HG02588 (cell line): ENCODE measurements around the gene COPE.
"Not testable (repeated sequence)": the region's sequence is repeated elsewhere in the genome, so short reads cannot be mapped to it uniquely, and the experiment has no call there.

Experiments
- ATAC-seq: cut with Tn5 transposase; IDR thresholded peaks from one replicate; pipeline ENCODE4 v1.9.1; 2021; ENCODE audit warnings: mild to moderate bottlenecking, moderate library complexity; ENCODE audit not compliant: unreplicated experiment

Gene COPE

DNA sequence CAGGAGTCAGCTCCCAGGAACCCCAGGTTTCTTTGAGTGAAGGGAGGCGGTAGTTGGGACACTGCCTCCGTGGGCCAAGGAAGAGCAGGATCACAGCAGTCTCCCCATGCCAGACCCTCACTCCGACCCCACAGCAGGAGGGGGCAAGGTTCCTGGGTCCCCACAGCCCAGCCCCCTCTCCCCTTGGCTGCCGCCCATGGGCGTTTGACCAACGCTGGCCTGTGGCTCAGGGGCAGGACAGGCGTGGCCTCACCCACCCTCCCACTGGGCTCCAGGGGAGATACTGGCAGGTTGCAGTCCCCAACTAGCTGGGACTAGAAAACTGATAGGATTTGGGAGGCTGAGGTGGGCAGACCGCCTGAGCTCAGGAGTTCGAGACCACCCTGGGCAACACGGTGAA lies 9.2 kb downstream of the COPE start:
- no peak for ATAC-seq

DNA sequence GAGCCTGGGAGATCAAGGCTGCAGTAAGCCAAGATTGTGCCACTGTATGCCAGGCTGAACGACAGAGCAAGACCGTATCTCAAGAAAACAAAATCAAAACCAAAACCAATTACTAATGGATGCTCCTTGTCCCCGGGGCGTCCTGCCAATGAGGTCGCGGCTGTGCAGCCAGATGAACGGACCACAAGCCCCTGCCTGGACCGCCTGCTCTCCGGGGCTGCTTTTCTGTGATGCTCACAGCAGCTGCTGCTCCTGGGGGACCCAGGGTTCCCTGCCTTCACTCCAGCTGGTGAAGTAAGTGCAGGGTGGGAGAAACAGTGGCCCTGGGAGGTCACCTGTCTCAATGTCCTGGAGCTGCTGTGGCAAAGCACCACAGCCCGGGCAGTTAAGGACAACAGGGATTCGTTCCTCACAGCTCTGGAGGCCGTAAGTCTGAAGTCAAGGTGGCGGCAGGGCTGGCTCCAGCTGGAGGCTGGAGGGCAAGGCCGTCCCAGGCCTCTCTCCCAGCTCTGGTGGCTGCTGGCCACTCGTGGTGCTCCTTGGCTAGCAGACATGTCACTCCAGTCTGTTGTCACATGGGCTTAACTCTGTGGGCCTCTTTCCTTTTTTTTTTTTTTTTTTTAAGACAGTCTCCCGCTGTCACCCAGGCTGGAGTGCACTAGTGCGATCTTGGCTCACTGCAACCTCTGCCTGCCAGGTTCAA lies 10.1 kb downstream of the COPE start:
- no peak for ATAC-seq

DNA sequence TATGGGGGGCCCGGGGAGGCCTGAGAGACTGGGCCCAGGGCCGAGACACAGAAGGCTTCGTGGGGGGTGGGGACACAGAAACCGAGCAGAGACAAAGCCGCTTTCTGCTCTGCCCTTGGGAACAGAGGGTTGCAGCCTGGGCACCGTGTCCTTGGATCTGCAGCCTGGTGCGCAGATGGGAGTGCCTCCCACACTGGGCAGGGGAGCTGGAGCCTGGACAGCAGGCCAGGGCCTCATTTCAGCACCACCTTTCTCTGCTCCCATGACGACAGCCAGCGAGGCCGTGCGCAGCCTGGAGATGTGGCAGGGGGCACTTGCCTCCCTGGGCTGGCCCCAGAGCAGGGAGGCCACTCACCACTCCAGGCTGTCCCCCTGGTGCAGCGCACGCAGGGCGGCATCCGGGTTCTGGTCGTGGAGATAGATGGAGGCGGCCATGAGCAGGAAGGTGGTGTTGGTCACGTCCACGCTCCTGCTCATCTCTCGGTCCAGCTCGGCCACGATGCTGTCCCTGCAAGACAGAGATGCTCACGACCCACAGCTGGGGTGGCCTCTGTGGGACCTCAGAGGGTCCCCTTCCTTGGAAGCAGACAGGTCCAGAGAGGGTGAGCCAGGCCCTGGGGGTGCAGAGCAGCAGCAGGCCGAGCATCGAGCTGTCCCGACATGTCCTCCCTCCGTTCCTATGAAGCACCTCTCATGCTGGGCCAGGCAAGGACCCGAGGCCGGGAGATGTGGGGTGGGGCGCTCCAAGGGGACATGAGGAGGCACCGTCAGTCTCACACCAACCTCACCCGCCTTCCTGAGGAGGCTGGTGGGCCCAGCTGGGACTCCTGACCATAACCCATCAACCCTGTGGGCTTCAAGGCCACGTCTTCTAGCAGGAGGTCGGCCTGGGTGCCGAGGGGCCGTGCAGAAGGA lies 12.3 kb downstream of the COPE start:
- ATAC-seq, result no peak

DNA sequence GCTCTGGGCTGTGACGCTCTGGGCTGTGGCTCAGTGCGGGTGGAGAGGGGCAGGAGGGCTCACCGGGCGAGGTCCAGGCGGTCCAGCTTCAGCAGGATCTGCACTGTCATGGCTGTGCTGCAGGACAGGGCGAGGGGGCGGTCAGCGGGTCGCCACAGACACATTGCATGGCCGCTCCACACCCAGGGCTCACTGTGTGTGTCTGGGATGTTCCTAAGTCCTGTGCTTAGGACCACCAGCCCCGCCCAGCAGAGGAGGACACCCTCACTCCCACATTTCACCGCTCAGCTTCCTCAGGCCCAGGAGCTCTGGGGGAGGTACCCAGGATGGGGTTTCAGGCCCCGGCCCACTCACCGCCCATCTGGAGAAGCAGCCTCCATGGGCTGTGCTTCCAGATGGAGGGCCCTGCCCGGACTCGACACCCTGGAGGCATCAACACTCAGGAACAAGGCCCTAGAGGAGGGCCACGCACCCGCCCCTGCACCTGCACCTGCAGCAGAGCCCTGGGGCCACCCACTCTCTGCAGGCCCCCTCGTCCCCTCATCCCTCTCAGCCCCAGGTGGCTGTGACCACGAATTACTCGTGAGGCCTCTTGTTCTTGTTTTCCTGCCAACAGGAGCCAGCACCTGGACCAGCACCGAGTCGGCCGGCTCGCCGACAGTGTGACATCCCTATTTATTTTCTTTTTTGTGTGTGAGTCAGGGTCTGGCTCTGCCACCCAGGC lies 13.5 kb downstream of the COPE start:
- ATAC-seq, result no peak

DNA sequence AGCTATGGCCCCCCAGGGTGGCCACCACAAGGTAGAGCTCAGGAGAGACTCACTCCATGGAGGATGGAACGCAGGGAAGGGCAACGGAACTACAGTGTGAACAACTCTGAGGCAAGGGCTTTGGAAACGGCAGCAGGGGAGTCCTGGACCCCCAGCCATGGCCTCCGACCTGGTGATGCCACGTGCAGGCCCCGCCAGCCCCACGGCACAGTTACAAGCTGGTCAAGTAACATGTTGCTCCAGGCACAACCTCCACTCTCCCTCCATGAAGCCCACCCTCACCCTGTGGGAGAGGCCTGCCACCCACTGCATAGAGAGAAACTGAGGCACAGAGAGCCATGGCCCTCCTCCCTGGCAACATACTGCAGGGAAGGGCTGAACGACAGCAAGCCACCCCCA lies 14.1 kb downstream of the COPE start:
- no peak for ATAC-seq

DNA sequence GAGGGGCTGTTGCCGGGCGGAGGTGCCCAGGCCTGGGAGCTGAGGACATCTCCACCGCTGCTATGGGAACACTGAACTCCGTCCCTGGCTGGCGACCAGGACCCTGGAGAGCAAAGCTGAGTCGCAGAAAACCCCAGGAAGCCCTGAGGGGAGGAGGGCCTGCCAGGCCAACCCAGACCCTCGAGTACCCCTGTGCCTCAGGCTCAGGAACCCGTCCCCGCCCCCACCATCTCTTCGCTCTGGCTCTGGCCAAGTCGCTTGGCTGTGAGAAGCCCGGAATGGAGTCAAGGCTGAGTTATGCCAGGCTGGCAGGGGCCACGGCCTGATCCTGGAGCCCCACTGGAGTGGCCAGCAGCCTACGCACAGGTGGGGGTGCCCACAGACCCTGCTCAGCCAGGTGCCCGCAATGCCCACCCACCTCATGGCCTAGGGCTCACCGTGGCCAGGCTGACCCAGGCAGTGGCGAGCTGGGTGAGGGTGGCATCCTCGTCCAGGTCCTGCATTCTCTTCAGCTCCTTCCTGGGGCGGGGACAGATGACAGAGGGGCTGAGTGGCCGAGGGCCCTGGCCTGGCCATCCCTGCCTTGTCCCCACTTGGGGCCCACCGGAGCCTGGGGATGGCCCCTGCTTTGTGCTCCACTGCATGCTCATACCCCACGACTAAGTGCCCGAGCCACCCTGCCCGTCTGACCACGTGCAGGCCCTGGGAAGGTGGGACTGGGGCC lies 14.7 kb downstream of the COPE start:
- ATAC-seq, result no peak

DNA sequence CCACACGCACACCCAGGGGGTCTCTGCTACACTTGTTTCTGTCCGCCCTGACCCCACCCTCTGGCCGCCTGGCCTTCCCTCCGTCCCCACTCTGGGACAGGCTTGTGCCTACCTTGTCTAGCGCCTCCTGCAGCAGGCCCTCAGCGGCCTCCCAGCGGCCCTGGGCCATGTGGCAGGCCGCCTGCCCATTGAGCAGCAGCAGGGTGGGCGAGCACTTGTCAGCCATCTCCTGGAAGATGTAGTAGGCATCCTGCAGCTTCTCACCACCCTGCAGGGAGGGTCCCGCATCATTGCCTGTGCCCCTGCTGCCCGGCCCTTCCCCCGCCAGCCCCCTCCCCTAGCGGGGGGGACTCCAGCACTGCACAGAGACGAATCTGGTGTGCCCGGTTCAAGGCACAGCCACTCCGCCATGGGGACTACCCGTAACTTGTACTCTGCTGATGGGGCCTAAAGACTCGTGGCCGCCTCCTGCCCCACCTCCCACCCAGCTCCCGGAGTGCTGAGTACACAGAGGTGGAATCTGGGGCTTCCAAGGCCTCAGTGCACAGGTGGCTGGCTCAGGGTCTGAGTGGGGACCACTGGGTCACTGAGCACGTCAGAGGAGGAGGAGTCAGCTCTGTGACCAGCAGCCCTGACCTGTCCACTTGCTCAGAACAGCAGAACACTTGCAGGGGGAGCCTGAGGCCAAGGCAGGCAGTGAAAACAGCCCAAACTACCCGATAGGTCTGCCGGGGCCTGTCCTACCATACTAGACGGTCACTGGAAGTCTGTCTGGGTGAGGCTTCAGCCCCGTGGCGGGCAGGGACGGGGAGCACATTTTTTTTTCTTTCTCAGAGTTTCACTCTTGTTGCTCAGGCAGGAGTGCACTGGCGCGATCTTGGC lies 15.8 kb downstream of the COPE start:
- ATAC-seq, result no peak

DNA sequence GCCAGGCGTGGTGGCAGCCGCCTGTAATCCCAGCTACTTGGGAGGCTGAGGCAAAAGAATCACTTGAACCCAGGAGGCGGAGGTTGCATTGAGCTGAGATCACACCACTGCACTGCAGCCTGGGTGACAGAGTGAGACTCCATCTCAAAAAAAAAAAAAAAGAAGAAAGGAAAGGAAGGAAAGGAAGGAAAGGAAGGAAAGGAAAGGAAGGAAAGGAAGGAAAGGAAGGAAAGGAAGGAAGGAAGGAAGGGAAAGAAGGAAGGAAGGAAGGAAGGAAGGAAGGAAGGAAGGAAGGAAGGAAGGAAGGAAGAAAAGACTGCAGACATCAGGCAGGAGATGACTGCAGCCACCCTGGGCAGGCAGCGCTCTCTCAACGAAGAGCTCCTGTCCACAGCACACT lies 16.7 kb downstream of the COPE start:
- ATAC-seq, result not testable (repeated sequence)

DNA sequence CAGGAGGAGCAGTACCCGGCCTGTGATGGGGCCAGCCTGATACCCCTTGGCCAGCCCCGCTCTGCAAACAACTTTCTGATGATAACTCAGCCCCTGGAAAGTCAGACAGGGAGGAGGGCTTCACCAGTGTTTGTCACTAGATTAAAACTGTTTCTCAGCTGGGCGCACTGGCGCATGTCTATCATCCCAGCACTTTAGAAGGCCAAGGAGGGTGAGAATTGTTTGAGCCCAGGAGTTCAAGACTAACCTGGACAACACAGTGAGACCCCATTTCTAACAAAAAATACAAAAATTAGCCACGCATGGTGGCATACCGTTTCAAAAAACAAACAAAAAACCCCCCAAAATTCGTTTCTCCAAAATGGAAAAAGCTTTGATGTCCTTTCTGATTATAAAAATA lies 17.7 kb downstream of the COPE start:
- no peak for ATAC-seq

DNA sequence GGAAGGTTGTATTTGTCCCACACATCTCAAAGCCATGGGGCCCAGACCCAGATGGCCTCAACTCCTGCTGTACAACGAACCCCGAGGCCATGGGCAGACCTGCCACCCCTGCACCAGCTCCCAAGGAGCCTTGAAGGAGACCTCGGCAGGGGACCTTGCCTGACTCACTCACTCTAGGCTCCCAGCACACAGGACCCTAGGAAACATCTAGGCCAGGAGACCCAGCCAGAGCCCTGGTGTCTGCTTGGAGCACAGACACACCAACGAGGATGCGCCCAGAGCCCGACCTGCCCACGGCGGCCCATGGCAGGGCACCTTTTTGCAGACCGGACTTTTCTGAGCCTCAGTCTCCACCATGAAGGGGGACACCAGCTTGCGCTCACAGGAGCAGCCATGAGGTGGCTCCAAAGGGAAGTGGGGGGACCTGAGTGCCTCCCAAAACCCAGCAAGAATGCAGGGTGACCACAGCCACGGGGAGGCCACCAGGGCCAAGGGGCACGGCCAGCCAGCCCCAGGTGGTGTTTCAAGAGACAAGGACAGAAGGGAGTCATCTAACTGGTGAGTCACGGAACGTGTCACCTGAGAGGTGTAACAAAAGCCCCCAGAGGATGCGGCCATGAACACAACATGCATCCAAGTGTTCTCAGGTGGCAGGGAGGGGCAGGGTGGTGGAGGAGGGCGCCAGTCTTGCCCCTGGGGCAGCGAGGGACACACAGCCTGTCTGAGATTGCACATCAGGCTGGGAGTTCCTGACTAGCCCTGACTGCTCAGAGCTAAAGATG lies 18.3 kb downstream of the COPE start:
- no peak for ATAC-seq

DNA sequence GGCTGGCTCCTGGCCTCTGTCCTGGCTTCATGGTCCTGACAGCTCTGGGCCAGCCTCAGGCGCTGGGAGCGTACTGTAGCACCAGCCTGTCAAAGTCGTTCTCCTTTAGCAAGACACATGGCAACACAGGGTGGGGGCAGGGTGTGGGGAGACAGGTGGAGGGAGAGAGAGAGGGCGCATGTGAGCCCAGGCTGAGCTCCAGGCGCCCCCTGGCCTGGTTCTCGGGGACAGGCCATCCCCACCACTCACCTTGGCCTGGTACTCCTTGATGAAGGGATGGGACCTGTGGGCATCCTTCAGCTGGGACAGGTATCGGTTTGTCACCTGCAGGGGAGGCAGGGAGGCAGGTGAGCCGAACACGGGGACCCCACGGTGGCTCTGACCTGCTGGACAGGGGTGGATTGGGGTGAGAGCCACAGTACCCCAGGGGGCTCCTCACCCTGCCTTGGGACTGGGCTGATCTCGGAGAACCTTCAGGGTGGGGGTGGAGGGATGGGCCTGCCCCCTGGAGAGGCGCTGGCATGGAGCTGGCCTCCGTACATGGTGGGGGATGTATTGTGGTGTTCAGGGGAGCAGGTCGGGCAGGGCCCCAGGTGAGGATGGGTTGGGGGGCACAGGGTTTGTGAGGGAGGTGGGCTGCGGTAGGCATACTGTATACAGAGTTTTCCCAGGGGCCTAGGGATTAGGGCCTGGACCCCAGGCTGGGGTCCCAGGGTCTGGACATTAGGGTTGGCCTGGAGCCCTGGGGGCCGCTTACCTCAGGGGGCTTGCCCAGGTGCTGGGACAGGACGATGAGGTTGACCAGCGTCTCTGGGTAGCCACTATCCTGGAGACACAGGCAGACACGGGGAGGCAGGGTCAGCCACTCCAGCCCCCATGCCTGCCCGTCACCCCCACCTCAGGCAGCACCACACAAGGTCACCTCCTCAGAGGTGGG lies 19.3 kb downstream of the COPE start:
- no peak for ATAC-seq

DNA sequence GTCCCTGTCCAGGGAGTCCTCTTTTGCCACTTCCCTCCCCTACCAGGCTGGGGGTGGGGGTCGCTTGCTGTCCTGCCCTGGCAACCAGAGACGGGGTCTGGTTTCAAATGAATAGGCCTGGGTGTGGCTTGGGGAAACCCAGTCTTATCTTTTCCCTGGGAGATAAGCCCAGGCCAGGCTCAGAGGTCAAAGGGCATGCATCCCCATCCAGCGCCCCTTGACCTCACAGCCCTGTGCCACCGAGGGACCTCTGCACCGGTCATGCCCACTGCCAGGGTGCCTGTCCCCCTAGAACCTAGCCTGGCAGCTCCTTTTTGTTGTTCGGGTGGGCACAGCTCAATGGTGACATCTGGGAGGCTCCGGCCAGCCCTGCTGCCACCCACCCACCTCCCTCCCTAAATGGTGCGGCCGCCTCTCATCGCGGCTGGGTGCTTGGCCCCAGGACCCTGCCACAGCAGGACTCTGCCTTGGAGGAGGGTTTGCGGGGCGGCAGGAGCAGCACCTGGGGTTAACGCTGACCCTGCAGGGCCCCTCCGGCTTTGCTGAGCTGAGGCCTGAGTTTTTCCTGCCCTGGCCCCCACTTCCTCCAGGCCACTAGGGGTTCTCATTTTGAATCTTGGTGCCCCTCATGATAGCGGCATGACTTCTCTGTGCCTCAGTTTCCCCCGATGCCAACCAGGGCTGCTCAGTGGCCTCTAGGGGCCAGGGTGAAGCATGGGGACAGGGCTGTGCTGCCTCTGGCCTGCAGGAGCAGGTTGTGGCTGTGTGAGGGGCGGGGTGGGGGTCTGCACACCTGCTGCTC lies 20.4 kb downstream of the COPE start:
- ATAC-seq, result no peak

DNA sequence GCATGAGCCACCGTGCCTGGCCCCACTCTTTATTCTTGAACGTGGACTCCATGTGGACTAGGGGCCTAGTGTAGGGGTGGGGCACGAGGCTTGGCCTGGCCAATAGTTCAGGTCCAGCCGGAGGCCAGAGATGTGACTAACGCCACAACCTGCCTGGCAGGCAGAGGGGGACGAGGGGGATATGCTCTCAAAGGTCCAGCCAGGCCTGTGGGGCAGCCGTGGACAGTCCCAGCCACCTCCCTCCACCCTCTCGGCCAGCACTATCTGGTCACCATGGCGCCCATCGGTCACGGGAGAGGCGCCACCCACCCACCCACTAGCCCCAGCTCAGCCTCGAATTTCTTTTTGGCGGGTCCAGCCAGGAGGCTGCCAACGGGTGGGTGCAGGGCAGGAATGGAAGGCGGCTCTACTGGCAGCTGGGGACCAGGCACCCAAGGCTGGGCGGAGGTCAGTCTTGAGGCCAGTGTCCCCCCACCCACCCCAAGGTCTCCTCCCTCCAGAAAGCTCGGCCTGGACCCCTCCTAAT lies 21.0 kb downstream of the COPE start:
- ATAC-seq, result no peak

DNA sequence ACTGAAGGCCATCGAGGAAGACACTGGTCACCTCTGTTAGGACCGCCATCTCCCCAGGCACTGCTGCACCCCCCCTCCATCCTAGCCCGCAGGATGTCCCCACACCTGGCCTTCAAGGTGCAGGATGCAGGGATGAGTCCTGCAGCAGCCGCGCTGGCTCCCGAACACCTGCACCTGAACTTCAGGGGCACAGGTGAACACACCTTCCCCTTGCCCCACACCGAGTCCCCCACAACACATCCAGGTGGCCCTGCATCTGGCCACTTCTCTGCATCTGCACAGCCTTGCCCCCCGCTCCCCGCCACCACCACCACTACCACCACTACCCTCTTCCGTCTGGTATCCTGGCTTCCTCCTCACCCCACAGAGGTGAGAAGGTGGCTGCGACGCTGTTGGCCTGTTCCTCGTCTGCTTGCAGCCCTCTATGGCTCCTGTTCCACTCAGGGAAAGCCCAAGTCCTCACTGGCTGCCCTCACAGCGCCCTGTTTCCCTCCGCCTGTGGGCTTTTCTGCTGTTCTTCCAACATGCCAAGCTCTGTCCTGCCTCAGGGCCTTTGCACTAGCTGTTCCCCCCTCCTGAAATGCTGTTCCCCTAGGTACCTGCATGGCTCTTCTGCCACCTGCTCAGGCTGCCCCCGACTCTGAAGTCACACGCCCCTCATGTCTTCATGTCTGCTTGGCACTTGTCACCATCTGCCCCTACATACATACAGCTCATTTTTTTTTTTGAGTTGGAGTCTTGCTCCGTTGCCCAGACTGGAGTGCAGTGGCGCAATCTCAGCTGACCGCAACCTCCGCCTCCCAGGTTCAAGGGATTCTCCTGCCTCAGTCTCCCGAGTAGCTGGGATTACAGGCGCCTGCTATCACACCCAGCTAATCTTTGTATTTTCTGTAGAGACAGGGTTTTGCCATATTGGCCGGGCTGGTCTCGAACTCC lies 21.8 kb downstream of the COPE start:
- ATAC-seq, result no peak

DNA sequence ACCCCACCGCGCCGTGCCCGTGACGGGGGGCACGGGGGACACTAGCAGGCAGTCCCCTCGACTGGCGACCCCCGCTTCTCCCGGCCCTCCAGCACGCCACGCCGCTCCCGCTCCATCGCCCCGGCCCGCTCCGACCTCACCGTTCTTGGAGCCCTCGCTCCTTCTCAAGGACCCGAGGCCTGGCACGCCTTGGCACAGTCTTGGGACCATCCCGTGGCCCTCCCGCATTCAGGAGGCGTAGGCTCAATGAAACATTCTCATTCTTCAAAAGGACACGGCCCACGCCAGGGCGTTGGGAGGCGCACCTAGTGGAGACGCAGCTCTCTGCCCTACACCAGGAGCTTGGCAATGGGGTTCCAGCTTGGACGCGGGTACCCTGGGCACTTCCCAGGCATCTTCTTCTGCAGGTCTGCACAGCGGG lies 22.8 kb downstream of the COPE start:
- no peak for ATAC-seq

DNA sequence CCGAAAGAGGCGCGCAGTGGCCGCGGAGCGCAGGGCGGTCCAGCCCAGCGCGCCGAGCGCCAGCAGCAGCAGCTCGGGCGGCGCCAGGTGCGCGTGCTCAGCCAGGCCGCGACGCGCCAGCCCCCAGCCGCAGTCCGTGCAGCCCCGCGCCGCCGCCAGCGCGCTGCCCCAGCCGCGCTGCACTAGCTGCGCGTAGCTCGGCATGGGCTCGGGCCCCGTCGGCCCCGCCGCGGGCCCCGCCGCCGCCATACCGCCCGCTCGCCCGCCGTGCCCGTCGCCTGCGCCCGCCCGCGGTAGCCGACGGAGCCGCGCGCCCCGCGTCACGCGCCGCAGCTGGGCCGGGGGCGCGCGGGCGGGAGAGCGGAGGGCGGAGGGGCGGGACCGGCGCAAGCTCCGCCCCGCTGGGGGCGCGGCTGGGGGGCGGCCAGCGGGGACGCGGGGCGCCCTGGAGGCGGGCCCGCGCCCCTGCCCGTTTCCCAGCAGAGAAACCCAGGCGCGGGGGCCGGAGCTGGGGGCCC lies 23.3 kb downstream of the COPE start, which contains the start of gene CERS1:
CERS1 (minus strand) TSS at position 335 of the 518 bp plus-strand sequence; CDS start at position 249, 86 bp downstream.
- no peak for ATAC-seq
